Measurements from ENCODE around the gene GHRH.

GRCh38 chr20:37207171-37207570, 54.4 kb downstream of the GHRH start:
- TF ChIP-seq EP300 (IDR thresholded peaks at IDR 0.05; ENCODE audit: borderline replicate concordance), result no peak
- TF ChIP-seq USF1 (IDR thresholded peaks at IDR 0.05), result no peak
- no peak for TF ChIP-seq TEAD4 (IDR thresholded peaks at IDR 0.05)
- TF ChIP-seq TAF1 (IDR thresholded peaks at IDR 0.05; ENCODE audit: low read depth), result no peak
- TF ChIP-seq MAX (IDR thresholded peaks at IDR 0.05), result no peak
- no peak for TF ChIP-seq YY1 (IDR thresholded peaks at IDR 0.05; ENCODE audit: low read depth)
- no peak for TF ChIP-seq CEBPB (IDR thresholded peaks at IDR 0.05)
- TF ChIP-seq RAD21 (IDR thresholded peaks at IDR 0.05; ENCODE audit: low read depth), result no peak
- no peak for TF ChIP-seq EGR1 (IDR thresholded peaks at IDR 0.05)
- no peak for TF ChIP-seq REST (IDR thresholded peaks at IDR 0.05; ENCODE audit: low read depth)
- TF ChIP-seq TCF12 (IDR thresholded peaks at IDR 0.05; ENCODE audit: low read depth), result no peak
